Cardiac muscle cell (in vitro differentiated cells and primary cell): ENCODE measurements around the gene CALB2. TPM values are rescaled to one million over a fixed set of nuclear protein-coding genes. Genes with fewer than 3 reads are reported as not detected.

Experiments used
- DNase-seq, 2 donors: peaks; one replicate each; pipeline versions ENCODE4 v3.0.0 to v3.0.0-alpha.2; 2010 to 2017; ENCODE audit warnings: low read depth in 1 of 2, low spot score in 1 of 2
- H3K27ac ChIP-seq: fragments of 200-600 bp; sonication (generic); 2 replicates; pipeline ENCODE4 v1.5.1; 2016
- H3K27me3 ChIP-seq: fragments of 200-600 bp; sonication (generic); 2 replicates; pipeline ENCODE4 v1.6.0; 2016; ENCODE audit warnings: control low read depth
- H3K36me3 ChIP-seq: fragments of 200-600 bp; sonication (generic); 2 replicates; pipeline ENCODE4 v1.5.1; 2016; ENCODE audit warnings: control low read depth
- H3K4me1 ChIP-seq: fragments of 200-600 bp; sonication (generic); 2 replicates; pipeline ENCODE4 v1.8.1; 2017; ENCODE audit warnings: low read depth, mild to moderate bottlenecking, mixed run types
- H3K4me3 ChIP-seq: fragments of 200-600 bp; sonication (generic); 2 replicates; pipeline ENCODE4 v1.5.1; 2016; ENCODE audit warnings: mild to moderate bottlenecking
- H3K9me3 ChIP-seq: fragments of 200-600 bp; sonication (generic); 2 replicates; pipeline ENCODE4 v1.5.1; 2017; ENCODE audit warnings: low read depth, mild to moderate bottlenecking, control low read depth
- polyA plus RNA-seq: library from polyadenylated mRNA; unstranded; fragments of >200 nt; fragmentation: Nextera tagmentation; extraction: Ambion mirVana; gene quantifications from 2 replicates; pipeline ENCODE4 v1.2.1, GENCODE V29; 2016
- total RNA-seq: library from RNA; depleted of rRNA; stranded (reverse); fragments of >200 nt; gene quantifications from 2 replicates; pipeline ENCODE4 v1.2.3, GENCODE V29; 2016
- TF ChIP-seq, protein P1 (sequence below): IDR thresholded peaks from 2 replicates; pipeline ENCODE4 v1.5.1; 2012; ENCODE audit warnings: low read depth, mild to moderate bottlenecking, low read length

Gene CALB2
- total and polyA plus RNA-seq, 2 experiments from 2014 or later = 0.36 to 0.45 TPM

DNA sequence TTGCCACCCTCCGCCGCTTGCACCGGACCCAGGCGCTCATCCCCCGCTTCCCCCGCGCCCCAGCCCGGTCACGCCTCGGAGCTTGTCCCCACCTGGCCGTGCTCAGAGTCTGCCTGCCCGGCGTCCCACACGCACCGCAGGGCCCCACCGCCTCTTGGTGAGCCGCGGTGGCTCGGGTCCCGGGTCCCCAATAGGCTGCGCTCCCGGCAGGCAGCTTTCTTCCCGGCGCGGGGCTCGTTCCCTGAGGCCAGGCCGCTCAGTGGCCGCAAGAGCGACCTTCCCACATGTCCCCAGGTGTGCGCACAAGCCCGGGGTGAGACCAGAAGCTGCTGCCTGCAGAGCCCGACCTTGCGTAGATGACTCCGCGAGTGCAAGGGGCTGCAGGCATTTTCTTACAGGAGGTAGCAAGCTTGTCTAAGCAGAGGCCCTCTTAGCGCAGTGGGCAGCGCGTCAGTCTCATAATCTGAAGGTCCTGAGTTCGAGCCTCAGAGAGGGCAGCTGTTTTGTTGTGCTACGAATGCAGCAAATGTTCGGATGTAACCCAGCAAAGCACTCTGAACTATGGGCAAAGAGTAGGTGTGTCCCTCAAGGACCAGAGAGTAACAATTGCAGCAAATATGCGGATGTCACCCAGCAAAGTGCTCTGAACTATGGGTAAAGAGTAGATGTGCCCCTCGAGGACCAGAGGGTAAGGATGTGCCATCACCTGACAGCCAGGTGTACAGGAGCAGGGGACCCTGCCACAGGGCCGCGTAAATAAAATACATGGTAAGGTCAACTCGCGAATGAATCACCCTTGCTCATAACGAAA lies 67.8 kb downstream of the CALB2 start:
- DNase-seq = peak; percentile 56 to 80
- H3K27ac ChIP-seq = no peak overlapping the region
- H3K4me1 ChIP-seq = no peaks in the 10 kb centered on the region
- TF ChIP-seq, protein P1, sequence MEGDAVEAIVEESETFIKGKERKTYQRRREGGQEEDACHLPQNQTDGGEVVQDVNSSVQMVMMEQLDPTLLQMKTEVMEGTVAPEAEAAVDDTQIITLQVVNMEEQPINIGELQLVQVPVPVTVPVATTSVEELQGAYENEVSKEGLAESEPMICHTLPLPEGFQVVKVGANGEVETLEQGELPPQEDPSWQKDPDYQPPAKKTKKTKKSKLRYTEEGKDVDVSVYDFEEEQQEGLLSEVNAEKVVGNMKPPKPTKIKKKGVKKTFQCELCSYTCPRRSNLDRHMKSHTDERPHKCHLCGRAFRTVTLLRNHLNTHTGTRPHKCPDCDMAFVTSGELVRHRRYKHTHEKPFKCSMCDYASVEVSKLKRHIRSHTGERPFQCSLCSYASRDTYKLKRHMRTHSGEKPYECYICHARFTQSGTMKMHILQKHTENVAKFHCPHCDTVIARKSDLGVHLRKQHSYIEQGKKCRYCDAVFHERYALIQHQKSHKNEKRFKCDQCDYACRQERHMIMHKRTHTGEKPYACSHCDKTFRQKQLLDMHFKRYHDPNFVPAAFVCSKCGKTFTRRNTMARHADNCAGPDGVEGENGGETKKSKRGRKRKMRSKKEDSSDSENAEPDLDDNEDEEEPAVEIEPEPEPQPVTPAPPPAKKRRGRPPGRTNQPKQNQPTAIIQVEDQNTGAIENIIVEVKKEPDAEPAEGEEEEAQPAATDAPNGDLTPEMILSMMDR = no peak
- peak overlapping the region; percentile 18 for H3K4me3 ChIP-seq
- H3K36me3 ChIP-seq = no peaks in the 10 kb centered on the region
- no peaks in the 10 kb centered on the region for H3K9me3 ChIP-seq
- H3K27me3 ChIP-seq = peaks cover 45% of the 10 kb centered on the region

DNA sequence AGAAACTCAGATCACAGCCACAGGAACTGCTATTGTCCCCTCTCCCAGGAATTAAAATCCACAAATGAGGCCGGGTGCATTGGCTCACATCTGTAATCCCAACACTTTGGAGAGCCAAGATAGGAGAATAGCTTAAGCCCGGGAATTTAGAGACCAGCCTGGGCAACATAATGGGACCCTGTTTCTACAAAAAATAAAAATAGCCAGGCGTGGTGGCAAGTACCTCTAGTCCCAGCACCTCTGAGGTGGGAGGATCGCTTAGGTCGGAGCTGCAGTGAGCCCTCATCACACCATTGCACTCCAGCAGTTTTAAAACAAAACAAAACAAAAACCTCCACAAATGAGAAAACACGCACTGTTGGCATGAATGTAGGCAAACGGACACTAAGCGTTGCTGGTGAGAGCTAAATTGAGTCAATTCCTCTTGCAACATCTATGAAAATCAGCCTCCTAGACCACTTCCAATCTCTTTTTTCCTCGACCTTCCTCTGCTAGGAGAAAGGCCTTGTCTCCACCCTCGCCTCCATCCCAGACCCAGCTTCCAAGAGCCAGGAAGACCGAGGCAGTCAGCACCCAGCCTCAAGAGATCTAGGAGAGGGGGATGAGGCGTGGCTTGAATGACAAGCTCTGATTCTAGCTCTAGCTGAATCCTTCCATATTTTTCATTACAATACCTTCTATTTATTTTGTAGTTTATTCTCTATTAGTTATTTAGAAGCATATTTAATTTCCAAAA lies 68.5 kb downstream of the CALB2 start:
- H3K4me3 ChIP-seq = no peak overlapping the region
- H3K27me3 ChIP-seq = peaks cover 48% of the 10 kb centered on the region
- no peak overlapping the region for H3K27ac ChIP-seq
- no peaks in the 10 kb centered on the region for H3K4me1 ChIP-seq
- TF ChIP-seq, protein P1 = no peak
- H3K36me3 ChIP-seq = no peaks in the 10 kb centered on the region
- H3K9me3 ChIP-seq = no peaks in the 10 kb centered on the region
- DNase-seq = no peak

DNA sequence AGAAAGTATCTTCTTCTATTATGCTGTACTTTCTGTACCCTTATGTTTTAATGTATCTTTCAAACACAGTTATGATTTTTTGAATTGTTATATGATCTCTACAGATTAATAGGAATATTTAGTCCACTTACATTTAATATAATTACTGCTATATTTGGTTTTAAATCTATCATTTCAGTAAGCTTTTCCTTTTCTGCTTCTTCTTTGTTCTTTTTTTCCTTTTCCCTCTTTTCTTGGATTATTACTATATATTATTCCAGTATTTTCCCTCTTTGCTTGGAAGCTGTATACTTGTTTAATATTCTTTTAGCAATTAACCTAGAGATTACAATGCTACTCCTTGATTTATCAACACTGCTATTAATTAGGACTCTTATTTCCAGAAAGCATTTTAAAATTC lies 69.9 kb downstream of the CALB2 start:
- H3K27me3 ChIP-seq = peaks cover 56% of the 10 kb centered on the region
- H3K4me1 ChIP-seq = no peaks in the 10 kb centered on the region
- H3K4me3 ChIP-seq = no peak overlapping the region
- no peaks in the 10 kb centered on the region for H3K9me3 ChIP-seq
- H3K27ac ChIP-seq = no peak overlapping the region
- TF ChIP-seq, protein P1 = no peak
- DNase-seq = no peak
- no peaks in the 10 kb centered on the region for H3K36me3 ChIP-seq

DNA sequence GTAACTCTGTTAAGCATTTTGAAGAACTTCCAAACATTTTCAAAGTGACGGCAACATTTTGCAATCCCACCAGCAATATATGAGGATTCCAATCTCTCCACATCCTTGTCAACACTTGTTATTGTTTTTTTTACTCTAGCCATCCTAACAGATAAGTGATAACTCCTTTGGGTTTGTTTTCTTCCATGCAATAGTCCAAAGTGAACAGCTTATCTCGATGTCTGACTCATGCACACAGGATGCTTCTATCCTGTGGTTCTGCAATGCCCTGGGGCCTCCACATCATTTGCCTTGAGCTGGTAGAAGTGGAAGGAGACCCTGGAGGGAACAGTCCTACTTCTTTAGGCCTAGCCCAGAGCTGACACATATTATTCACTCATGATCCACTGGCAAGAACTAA lies 70.4 kb downstream of the CALB2 start:
- Histone ChIP-seq H3K27me3 (peaks cover 51% of the 10 kb centered on the region), H3K4me1 (no peaks in the 10 kb centered on the region), H3K27ac (no peak overlapping the region), H3K36me3 (no peaks in the 10 kb centered on the region), H3K4me3 (no peak overlapping the region), H3K9me3 (no peaks in the 10 kb centered on the region)
- DNase-seq = peak in 1 of 2 donors; percentile 77
- TF ChIP-seq, protein P1 = no peak

DNA sequence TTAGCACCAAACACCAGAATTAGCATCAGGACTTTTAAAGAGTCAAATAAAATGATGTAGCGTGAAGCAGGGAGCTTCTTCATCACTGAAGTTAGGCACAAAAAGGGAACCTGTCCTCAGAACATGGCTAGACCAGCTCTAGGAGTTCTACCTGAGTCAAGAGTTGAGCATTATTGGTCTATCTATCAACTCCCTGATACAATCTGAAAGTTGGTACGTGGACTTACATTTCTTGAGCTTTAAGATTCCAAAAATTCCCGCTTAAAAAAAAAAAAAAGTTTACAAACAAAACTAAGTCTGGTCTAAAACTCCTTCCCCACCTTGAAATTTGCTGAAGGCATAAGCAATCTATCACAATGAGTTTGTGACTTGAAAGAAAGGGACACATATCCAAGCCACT lies 71.1 kb downstream of the CALB2 start:
- TF ChIP-seq, protein P1 = no peak
- DNase-seq = no peak

More for the DNA sequence above, 71.1 kb downstream of the CALB2 start:
- Histone ChIP-seq H3K27me3 (peaks cover 44% of the 10 kb centered on the region), H3K9me3 (no peaks in the 10 kb centered on the region), H3K27ac (no peak overlapping the region), H3K4me3 (no peak overlapping the region), H3K4me1 (no peaks in the 10 kb centered on the region), H3K36me3 (no peaks in the 10 kb centered on the region)
